GM12875 (cell line): ENCODE data around the gene CETN1.

Source experiments
- H3K4me3 ChIP-seq: one replicate; pipeline ENCODE4 v1.5.1; 2011; ENCODE audit warnings: low read depth, low read length, control low read depth
- CTCF ChIP-seq: IDR thresholded peaks from 2 replicates; pipeline ENCODE4 v1.5.1; 2011; ENCODE audit warnings: low read depth, mild to moderate bottlenecking, control low read depth, inconsistent platforms, low read length, moderate library complexity, borderline replicate concordance; ENCODE audit not compliant: insufficient read depth

CETN1 gene

GRCh38 chr18:551404-552061, 28.6 kb upstream of the CETN1 start:
- TF ChIP-seq CTCF = no peak

GRCh38 chr18:555705-556457, 24.3 kb upstream of the CETN1 start:
- TF ChIP-seq CTCF = no peak
- no peak overlapping the region for H3K4me3 ChIP-seq

More at GRCh38 chr18:551404-552061, 28.6 kb upstream of the CETN1 start:
- H3K4me3 ChIP-seq = no peak overlapping the region

DNA sequence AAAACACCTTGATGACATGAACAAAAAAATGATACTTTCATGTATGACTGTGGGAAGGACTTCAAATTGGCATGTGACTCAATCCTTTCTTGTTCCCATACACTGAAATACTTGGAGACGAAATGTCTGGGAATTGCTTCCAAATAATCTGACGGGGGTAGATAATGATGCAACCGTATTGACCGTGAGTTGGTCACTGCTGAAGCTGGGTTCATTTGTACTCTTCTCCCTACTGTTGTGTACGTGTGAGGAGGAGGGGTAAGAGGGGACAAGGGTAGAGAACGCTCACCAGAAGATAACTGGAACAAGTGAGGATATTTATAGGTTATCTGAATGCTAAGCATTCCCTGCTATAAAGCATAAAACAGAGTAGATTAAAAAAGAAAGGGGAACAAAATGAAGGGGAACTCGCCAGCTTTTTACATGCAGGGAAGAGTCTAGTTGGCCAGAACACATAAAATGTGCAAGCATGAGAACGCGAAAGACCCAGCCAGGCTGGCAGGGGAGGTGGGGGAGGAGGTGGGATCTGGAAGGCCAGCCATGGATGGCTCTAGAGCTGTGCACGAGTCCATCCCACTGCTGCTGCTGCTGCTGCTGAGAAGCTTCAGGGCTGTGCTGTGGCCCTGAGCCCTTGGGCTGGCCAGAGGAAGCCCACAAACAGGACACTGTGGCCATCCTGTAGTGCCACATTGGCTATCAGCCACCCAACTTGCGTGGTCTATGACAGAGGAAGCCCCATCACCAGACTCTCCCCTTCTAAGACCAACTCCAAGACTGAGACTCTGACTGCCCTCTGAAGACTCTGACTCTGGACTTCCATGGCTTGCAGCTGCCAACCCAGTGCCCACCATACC, 15.2 kb upstream of the CETN1 start:
- no peak overlapping the region for H3K4me3 ChIP-seq
- TF ChIP-seq CTCF = no peak

GRCh38 chr18:565562-566061, 14.6 kb upstream of the CETN1 start:
- no peak overlapping the region for H3K4me3 ChIP-seq
- TF ChIP-seq CTCF = no peak

DNA sequence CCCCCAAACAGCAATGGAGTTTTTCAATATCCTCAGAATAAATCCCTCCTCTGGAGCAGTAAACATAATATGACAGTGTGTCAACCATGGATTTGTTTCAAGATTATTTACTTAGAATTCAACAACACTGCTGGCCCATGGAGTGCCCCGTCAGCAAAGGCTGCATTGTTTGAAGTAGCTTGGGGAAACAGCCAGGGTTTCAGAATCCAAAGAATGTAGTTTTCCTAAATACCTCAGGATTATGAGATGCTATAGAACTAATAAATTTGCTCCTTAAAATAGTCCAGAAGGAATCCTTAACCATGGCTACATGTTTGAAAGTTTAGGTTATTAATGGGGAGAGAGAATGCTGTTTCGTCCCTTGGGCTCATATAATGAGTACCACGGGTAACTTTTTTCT, 13.1 kb upstream of the CETN1 start:
- H3K4me3 ChIP-seq = no peak overlapping the region
- no peak for TF ChIP-seq CTCF

GRCh38 chr18:568731-569130, 11.4 kb upstream of the CETN1 start:
- no peak overlapping the region for H3K4me3 ChIP-seq
- TF ChIP-seq CTCF = no peak
